Fibroblast of lung (primary cell): ENCODE data around the gene BIRC7. TPM values are rescaled to one million over a fixed set of nuclear protein-coding genes. Genes with fewer than 3 reads are reported as not detected.
A peak's percentile ranks its signal among the peaks of the same experiment; 100 is the strongest.

Experiments used
- DNase-seq, 2 donors: peaks; one replicate each; pipeline versions ENCODE4 v3.0.0 to v3.0.0-alpha.2; 2010; ENCODE audit warnings: low read depth in 2 of 2
- H2AFZ ChIP-seq: 2 replicates; pipeline ENCODE4 v1.5.1; 2012; ENCODE audit warnings: low read length, control low read depth, inconsistent platforms
- H3K27ac ChIP-seq: 2 replicates; pipeline ENCODE4 v1.5.1; 2011; ENCODE audit warnings: low read length, control low read depth; ENCODE audit not compliant: insufficient read depth
- H3K27me3 ChIP-seq: 2 replicates; pipeline ENCODE4 v1.5.1; 2011; ENCODE audit warnings: mild to moderate bottlenecking, low read length; ENCODE audit not compliant: control insufficient read depth, insufficient read depth
- H3K36me3 ChIP-seq: 2 replicates; pipeline ENCODE4 v1.5.1; 2011; ENCODE audit warnings: low read length; ENCODE audit not compliant: control insufficient read depth, insufficient read depth
- H3K4me1 ChIP-seq: 2 replicates; pipeline ENCODE4 v1.5.1; 2011; ENCODE audit warnings: low read length; ENCODE audit not compliant: control insufficient read depth, insufficient read depth; ENCODE audit errors: extremely low read depth
- H3K4me2 ChIP-seq: 2 replicates; pipeline ENCODE4 v1.5.1; 2011; ENCODE audit warnings: low read length, control low read depth; ENCODE audit not compliant: insufficient read depth; ENCODE audit errors: extremely low read depth
- H3K4me3 ChIP-seq, 4 experiments: fragments of 200-600 bp in 1 of 4; sonication (generic) in 1 of 4; replicated peaks in 1 of 4; 2 replicates each; pipeline ENCODE4 v1.5.1; 2011 to 2016; ENCODE audit warnings: low read length in 4 of 4, low read depth in 3 of 4, mild to moderate bottlenecking in 3 of 4, control low read depth in 2 of 4, inconsistent platforms in 1 of 4, mixed read lengths in 1 of 4; ENCODE audit not compliant: insufficient read depth in 1 of 4; ENCODE audit errors: control extremely low read depth in 1 of 4
- H3K79me2 ChIP-seq: 2 replicates; pipeline ENCODE4 v1.5.1; 2012; ENCODE audit warnings: mild to moderate bottlenecking, low read length, inconsistent platforms; ENCODE audit not compliant: control insufficient read depth, insufficient read depth
- H3K9ac ChIP-seq: 2 replicates; pipeline ENCODE4 v1.5.1; 2011; ENCODE audit warnings: mild to moderate bottlenecking, low read length, control low read depth; ENCODE audit not compliant: insufficient read depth
- H3K9me3 ChIP-seq: 2 replicates; pipeline ENCODE4 v1.5.1; 2012; ENCODE audit warnings: low read depth, low read length; ENCODE audit not compliant: control insufficient read depth, insufficient read depth
- H4K20me1 ChIP-seq: 2 replicates; pipeline ENCODE4 v1.5.1; 2011; ENCODE audit warnings: low read length; ENCODE audit not compliant: control insufficient read depth, insufficient read depth; ENCODE audit errors: extremely low read depth
- CTCF ChIP-seq, 2 donors: IDR thresholded peaks in 1 of 2; conservative IDR thresholded peaks in 1 of 2; 1 replicate in 1 of 2; 2 replicates in 1 of 2; pipeline ENCODE4 v1.5.1; 2011 to 2012; ENCODE audit warnings: low read length in 2 of 2, control low read depth in 1 of 2, inconsistent platforms in 1 of 2, low read depth in 1 of 2, mild to moderate bottlenecking in 1 of 2
- EZH2 ChIP-seq: IDR thresholded peaks from 2 replicates; pipeline ENCODE4 v1.5.1; 2012; ENCODE audit warnings: low read length, control low read depth, mild to moderate bottlenecking; ENCODE audit errors: missing control alignments
- polyA plus RNA-seq, 2 donors: library from polyadenylated mRNA; depleted of rRNA in 1 of 2; stranded (reverse) in 1 of 2; unstranded in 1 of 2; fragments of >200 nt; gene quantifications; 2 replicates each; pipeline ENCODE4 v1.2.1, GENCODE V29; 2011 to 2012; ENCODE audit warnings: missing spikeins in 1 of 2
- total RNA-seq: library from RNA; depleted of rRNA; stranded (reverse); fragments of >200 nt; gene quantifications from 2 replicates; pipeline ENCODE4 v1.2.1, GENCODE V29; 2014

Gene BIRC7
- total and polyA plus RNA-seq, 2 donors (not counting 1 experiment from before 2014, with no cell fraction given), result not detected

GRCh38 chr20:63224412-63225081 is 11.2 kb upstream of the BIRC7 start:
- H3K36me3 ChIP-seq, result no peaks in the 10 kb centered on the region
- no peak overlapping the region for H3K4me2 ChIP-seq
- H2AFZ ChIP-seq, result no peak overlapping the region
- peaks cover 2% of the 10 kb centered on the region for H3K4me1 ChIP-seq
- H3K9ac ChIP-seq, result no peak overlapping the region
- peak; percentile 51 to 77 for DNase-seq
- peak in 1 of 2 donors; percentile 29 for TF ChIP-seq CTCF (conservative IDR thresholded peaks at IDR 0.05 in 1 of 2, IDR thresholded peaks at IDR 0.05 in 1 of 2; ENCODE audit: low read depth in 1 of 2, low read length in 2 of 2)
- TF ChIP-seq EZH2, result no peak
- no peaks in the 10 kb centered on the region for H3K79me2 ChIP-seq
- no peak overlapping the region for H3K27ac ChIP-seq
- H3K4me3 ChIP-seq, result no peak overlapping the region
- peaks cover 11% of the 10 kb centered on the region for H3K27me3 ChIP-seq
- H4K20me1 ChIP-seq, result no peaks in the 10 kb centered on the region
- no peaks in the 10 kb centered on the region for H3K9me3 ChIP-seq

DNA sequence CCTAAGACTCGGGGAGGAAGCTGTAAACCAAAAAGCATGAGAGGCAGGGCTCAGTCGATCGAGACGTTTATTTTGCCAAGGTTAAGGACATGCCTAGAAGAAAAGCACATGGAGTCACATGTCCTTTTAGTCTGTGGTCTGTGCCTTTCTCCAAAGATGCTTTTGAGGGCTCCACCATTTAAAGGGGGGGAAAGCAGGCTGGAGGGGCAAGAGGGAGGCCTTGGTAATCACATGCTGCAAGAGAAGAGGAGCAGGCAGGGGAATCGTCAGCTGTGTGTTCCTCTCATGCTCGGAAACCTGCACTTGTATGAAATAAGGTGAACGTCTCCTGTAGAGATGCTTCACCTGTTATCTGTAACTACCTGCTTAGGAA is 10.6 kb upstream of the BIRC7 start:
- Histone ChIP-seq H3K27me3 (peaks cover 13% of the 10 kb centered on the region), H3K4me3 (no peak overlapping the region), H3K9me3 (no peaks in the 10 kb centered on the region), H3K36me3 (no peaks in the 10 kb centered on the region), H3K9ac (no peak overlapping the region), H2AFZ (no peak overlapping the region), H3K4me2 (no peak overlapping the region), H3K79me2 (no peaks in the 10 kb centered on the region), H3K4me1 (peaks cover 2% of the 10 kb centered on the region), H4K20me1 (no peaks in the 10 kb centered on the region), H3K27ac (no peak overlapping the region)
- peak in 1 of 2 donors; percentile 26 for DNase-seq
- TF ChIP-seq CTCF (conservative IDR thresholded peaks at IDR 0.05 in 1 of 2, IDR thresholded peaks at IDR 0.05 in 1 of 2; ENCODE audit: low read depth in 1 of 2, low read length in 2 of 2) (no peak), EZH2 (no peak)

GRCh38 chr20:63226042-63226943 is 9.4 kb upstream of the BIRC7 start:
- Histone ChIP-seq H3K4me2 (no peak overlapping the region), H3K79me2 (no peaks in the 10 kb centered on the region), H3K36me3 (no peaks in the 10 kb centered on the region), H3K4me3 (no peak overlapping the region), H2AFZ (no peak overlapping the region), H4K20me1 (no peaks in the 10 kb centered on the region), H3K27me3 (peaks cover 6% of the 10 kb centered on the region), H3K9ac (no peak overlapping the region), H3K9me3 (no peaks in the 10 kb centered on the region), H3K27ac (no peak overlapping the region), H3K4me1 (peaks cover 7% of the 10 kb centered on the region)
- peak in 1 of 2 donors; percentile 43 for DNase-seq
- no peak for TF ChIP-seq CTCF (conservative IDR thresholded peaks at IDR 0.05 in 1 of 2, IDR thresholded peaks at IDR 0.05 in 1 of 2; ENCODE audit: low read depth in 1 of 2, low read length in 2 of 2)
- no peak for TF ChIP-seq EZH2
